Activated CD8-positive, alpha-beta T cell treated with anti-CD3 and anti-CD28 coated beads for 36 hours (primary cell): ENCODE measurements around the gene STXBP6. TPM values are rescaled to one million over a fixed set of nuclear protein-coding genes. Genes with fewer than 3 reads are reported as not detected.
A peak's percentile ranks its signal among the peaks of the same experiment; 100 is the strongest.

Experiments used
- ATAC-seq: fragments of 200-7000 bp; cut with Tn5 transposase; one replicate; pipeline ENCODE4 v1.10.0; 2021; ENCODE audit warnings: mild to moderate bottlenecking, moderate library complexity
- CTCF ChIA-PET: fragments of 350-600 bp; sonication (Branson Sonifier 250); formaldehyde crosslinking; loops from one replicate; lab custom pipeline; 2021; ENCODE audit warnings: antibody characterized with exemption; lab: Charles Lee
- POLR2A ChIA-PET: fragments of 350-600 bp; sonication (Branson Sonifier 250); formaldehyde crosslinking; loops from one replicate; lab custom pipeline; 2021; ENCODE audit warnings: antibody characterized with exemption; lab: Charles Lee
- DNase-seq: peaks from one replicate; pipeline ENCODE4 v3.0.0-alpha.2; 2020
- H3K27ac Mint-ChIP-seq: one replicate; pipeline ENCODE4 v1.8.0; 2021; ENCODE audit warnings: mild to moderate bottlenecking, mixed read lengths
- H3K27me3 Mint-ChIP-seq: one replicate; pipeline ENCODE4 v1.8.0; 2021; ENCODE audit warnings: mixed read lengths
- H3K36me3 Mint-ChIP-seq: one replicate; pipeline ENCODE4 v1.8.0; 2021; ENCODE audit warnings: low read depth, mixed read lengths
- H3K4me1 Mint-ChIP-seq: one replicate; pipeline ENCODE4 v1.8.0; 2021; ENCODE audit warnings: low read depth, mixed read lengths
- H3K4me3 Mint-ChIP-seq: one replicate; pipeline ENCODE4 v1.8.0; 2021; ENCODE audit warnings: mild to moderate bottlenecking, moderate library complexity, mixed read lengths
- H3K9me3 Mint-ChIP-seq: one replicate; pipeline ENCODE4 v1.8.0; 2021; ENCODE audit warnings: mixed read lengths
- CTCF ChIP-seq: fragments of 200-600 bp; IDR thresholded peaks from one replicate; pipeline ENCODE4 v1.8.0; 2022; ENCODE audit warnings: antibody characterized with exemption, mild to moderate bottlenecking
- intact Hi-C: fragments of 100-400 bp; cut with micrococcal nuclease; formaldehyde crosslinking; loops from one replicate; pipeline ENCODE4 v1.10.0; 2022
- total RNA-seq, 2 experiments: library from RNA; stranded (reverse); gene quantifications; one replicate each; pipeline ENCODE4 v1.2.3, GENCODE V29; 2021

Gene STXBP6
- total RNA-seq, 2 experiments from 2014 or later, result not detected

- ATAC-seq, result no peak
- CTCF ChIA-PET, result no interaction called here
Observed at GRCh38 chr14:25053585-25053984, 3.6 kb upstream of the STXBP6 start.

GRCh38 chr14:25052921-25053320 lies 3.0 kb upstream of the STXBP6 start:
- H3K4me1 Mint-ChIP-seq, result peaks cover 2% of the 10 kb centered on the region
- POLR2A ChIA-PET, result no interaction called here
- ATAC-seq (no peak), DNase-seq (no peak)
- H3K27me3 Mint-ChIP-seq, result peaks cover 36% of the 10 kb centered on the region
- CTCF ChIA-PET, result no interaction called here
- TF ChIP-seq CTCF, result no peak
- H3K9me3 Mint-ChIP-seq, result no peaks in the 10 kb centered on the region
- intact Hi-C loops, result no loop called here
- H3K4me3 Mint-ChIP-seq, result no peak overlapping the region
- no peaks in the 10 kb centered on the region for H3K36me3 Mint-ChIP-seq
- no peak overlapping the region for H3K27ac Mint-ChIP-seq

More at GRCh38 chr14:25053585-25053984, 3.6 kb upstream of the STXBP6 start:
- Mint-ChIP-seq H3K4me3 (no peak overlapping the region), H3K27me3 (peaks cover 31% of the 10 kb centered on the region), H3K9me3 (no peaks in the 10 kb centered on the region), H3K36me3 (no peaks in the 10 kb centered on the region), H3K4me1 (peaks cover 2% of the 10 kb centered on the region), H3K27ac (no peak overlapping the region)
- intact Hi-C loops, result no loop called here
- no peak for TF ChIP-seq CTCF
- DNase-seq, result no peak
- POLR2A ChIA-PET, result no interaction called here

- intact Hi-C loops, result no loop called here
- peaks cover 2% of the 10 kb centered on the region for H3K4me1 Mint-ChIP-seq
- peaks cover 37% of the 10 kb centered on the region for H3K27me3 Mint-ChIP-seq
- POLR2A ChIA-PET, result no interaction called here
- DNase-seq, result no peak
- H3K4me3 Mint-ChIP-seq, result no peak overlapping the region
- CTCF ChIA-PET, result no interaction called here
- H3K27ac Mint-ChIP-seq, result no peak overlapping the region
- no peaks in the 10 kb centered on the region for H3K36me3 Mint-ChIP-seq
- H3K9me3 Mint-ChIP-seq, result no peaks in the 10 kb centered on the region
- no peak for TF ChIP-seq CTCF
- no peak for ATAC-seq
Observed at GRCh38 chr14:25052385-25052784, 2.4 kb upstream of the STXBP6 start.

GRCh38 chr14:25050269-25051150 lies 563 bp upstream of the STXBP6 start:
- no peaks in the 10 kb centered on the region for H3K36me3 Mint-ChIP-seq
- H3K27me3 Mint-ChIP-seq, result peaks cover 45% of the 10 kb centered on the region
- intact Hi-C loops, result no loop called here
- H3K4me1 Mint-ChIP-seq, result peaks cover 2% of the 10 kb centered on the region
- ChIA-PET CTCF (no interaction called here), POLR2A (no interaction called here)
- no peak for TF ChIP-seq CTCF
- no peaks in the 10 kb centered on the region for H3K9me3 Mint-ChIP-seq
- H3K27ac Mint-ChIP-seq, result no peak overlapping the region
- H3K4me3 Mint-ChIP-seq, result peak overlapping the region; percentile 34
- no peak for DNase-seq
- no peak for ATAC-seq

GRCh38 chr14:25049093-25049567 lies 817 bp downstream of the STXBP6 start:
- CTCF ChIA-PET, result no interaction called here
- no peak for DNase-seq
- no peaks in the 10 kb centered on the region for H3K9me3 Mint-ChIP-seq
- no peak for TF ChIP-seq CTCF
- no peaks in the 10 kb centered on the region for H3K36me3 Mint-ChIP-seq
- H3K27ac Mint-ChIP-seq, result no peak overlapping the region
- ATAC-seq, result no peak
- H3K27me3 Mint-ChIP-seq, result peaks cover 44% of the 10 kb centered on the region
- POLR2A ChIA-PET, result no interaction called here
- peaks cover 2% of the 10 kb centered on the region for H3K4me1 Mint-ChIP-seq
- H3K4me3 Mint-ChIP-seq, result no peak overlapping the region
- intact Hi-C loops, result no loop called here
